AML-193 (cell line): ENCODE data around the gene KLHL2.
A peak's percentile ranks its signal among the peaks of the same experiment; 100 is the strongest.

Source experiments
- DNase-seq, 2 experiments: peaks; one replicate each; lab custom pipeline; 2025; lab: John Stamatoyannopoulos, UW

Gene KLHL2

GRCh38 chr4:165369522-165369921 is 162.2 kb downstream of the KLHL2 start:
- peak; percentile 69 to 76 for DNase-seq

GRCh38 chr4:165370530-165370929 is 163.2 kb downstream of the KLHL2 start:
- DNase-seq, result no peak
